ENCODE measurements around the gene TCF7L1. TPM values are rescaled to one million over a fixed set of nuclear protein-coding genes. Genes with fewer than 3 reads are reported as not detected.
"Not testable (repeated sequence)": the region's sequence is repeated elsewhere in the genome, so short reads cannot be mapped to it uniquely, and the experiment has no call there.

TCF7L1 gene
- total RNA-seq, 4 donors from 2014 or later = 0.75 to 2.9 (median 1.1) TPM

DNA sequence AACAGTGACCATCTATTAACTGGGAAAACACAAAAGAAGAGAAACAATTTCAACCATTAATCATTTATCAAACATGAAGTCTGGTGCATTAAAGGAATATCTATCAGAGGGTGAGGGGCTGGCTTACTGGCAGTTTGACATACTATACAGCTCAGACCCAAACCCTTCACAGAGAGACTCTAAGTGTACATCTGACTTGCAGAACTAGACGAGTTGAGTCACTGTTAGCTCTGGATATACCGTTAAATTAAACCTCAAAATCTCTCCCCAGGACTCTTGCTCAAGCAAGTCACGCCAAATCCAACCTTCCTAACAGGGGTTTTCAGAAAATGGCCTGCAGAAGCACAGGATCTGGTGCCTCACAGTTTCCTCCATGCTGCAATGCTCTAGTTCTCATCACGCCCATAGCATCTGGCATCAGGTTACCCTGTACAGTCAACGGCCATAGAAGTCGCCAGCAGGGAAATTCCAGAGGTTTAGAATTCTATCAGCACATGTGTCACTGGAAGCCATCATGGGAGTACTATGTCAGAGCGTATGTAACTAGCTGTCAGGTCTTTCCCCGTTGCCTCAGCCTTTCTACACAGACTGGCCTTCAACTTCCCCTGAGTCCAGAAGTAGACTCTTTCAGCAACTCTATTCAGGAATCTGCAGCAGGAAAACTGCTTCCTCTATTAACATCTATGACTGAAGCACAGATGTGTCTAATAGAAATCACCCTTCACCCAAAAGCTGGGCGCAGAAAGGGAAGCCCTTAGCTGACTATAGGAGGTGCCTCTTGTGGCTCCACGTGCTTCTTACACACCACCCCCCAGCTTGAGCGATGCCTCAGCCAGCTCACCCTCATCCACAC lies 185.3 kb downstream of the TCF7L1 start:
- in situ Hi-C loops (cut with MboI; ENCODE audit: low pct_ligation_motif_present in 1 of 4, low pct_unique_long_range_greater_than_20kb in 1 of 4, low sequenced_read_pairs in 3 of 4) = no loop called here
- peaks cover 0 to 55% (median 24%) of the 10 kb centered on the region in 4 donors for H3K36me3 ChIP-seq
- H3K4me1 ChIP-seq = peaks cover 0 to 37% (median 7%) of the 10 kb centered on the region in 4 donors
- DNase-seq = no peak
- TF ChIP-seq, protein P1, sequence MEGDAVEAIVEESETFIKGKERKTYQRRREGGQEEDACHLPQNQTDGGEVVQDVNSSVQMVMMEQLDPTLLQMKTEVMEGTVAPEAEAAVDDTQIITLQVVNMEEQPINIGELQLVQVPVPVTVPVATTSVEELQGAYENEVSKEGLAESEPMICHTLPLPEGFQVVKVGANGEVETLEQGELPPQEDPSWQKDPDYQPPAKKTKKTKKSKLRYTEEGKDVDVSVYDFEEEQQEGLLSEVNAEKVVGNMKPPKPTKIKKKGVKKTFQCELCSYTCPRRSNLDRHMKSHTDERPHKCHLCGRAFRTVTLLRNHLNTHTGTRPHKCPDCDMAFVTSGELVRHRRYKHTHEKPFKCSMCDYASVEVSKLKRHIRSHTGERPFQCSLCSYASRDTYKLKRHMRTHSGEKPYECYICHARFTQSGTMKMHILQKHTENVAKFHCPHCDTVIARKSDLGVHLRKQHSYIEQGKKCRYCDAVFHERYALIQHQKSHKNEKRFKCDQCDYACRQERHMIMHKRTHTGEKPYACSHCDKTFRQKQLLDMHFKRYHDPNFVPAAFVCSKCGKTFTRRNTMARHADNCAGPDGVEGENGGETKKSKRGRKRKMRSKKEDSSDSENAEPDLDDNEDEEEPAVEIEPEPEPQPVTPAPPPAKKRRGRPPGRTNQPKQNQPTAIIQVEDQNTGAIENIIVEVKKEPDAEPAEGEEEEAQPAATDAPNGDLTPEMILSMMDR (IDR thresholded peaks at IDR 0.05) = no peak
- TF ChIP-seq EP300 (IDR thresholded peaks at IDR 0.05; ENCODE audit: low read depth) = no peak
- no peak for TF ChIP-seq POLR2AphosphoS5 (IDR thresholded peaks at IDR 0.05)
- TF ChIP-seq POLR2A (IDR thresholded peaks at IDR 0.05) = no peak
- no peak overlapping the region for H3K27ac ChIP-seq
- 67 to 71% methylated on average over 6 to 11 of the region's 11 CpGs for WGBS, 2 donors (ENCODE audit: low coverage in 1 of 2)
- intact Hi-C loops (cut with DNase I; ENCODE audit: low total_unique reads) = no loop called here
- no peak overlapping the region for H3K4me3 ChIP-seq
- H3K27me3 ChIP-seq = no peaks in the 10 kb centered on the region
- H3K9me3 ChIP-seq = no peaks in the 10 kb centered on the region

DNA sequence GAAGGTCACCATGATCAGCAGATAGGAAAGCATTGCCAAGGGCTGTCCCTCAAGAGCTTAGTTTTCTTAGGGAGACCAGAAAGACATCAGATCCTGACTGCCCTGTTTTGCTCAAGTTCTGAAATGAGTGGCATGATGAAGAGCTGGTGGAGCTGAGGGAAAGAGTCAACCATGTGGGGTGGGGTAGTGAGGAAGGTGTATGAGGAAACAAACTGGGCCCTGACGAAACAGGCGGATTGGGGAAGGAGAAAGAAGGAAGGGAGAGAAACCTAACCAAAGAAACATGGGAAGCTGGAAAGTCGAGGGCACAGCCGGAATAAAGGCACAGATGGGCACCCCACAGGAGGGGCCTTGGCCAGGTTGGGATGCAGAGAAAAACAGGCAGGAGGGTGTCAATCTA lies 186.6 kb downstream of the TCF7L1 start:
- intact Hi-C loops (cut with DNase I; ENCODE audit: low total_unique reads) (no loop called here), in situ Hi-C loops (cut with MboI; ENCODE audit: low pct_ligation_motif_present in 1 of 4, low pct_unique_long_range_greater_than_20kb in 1 of 4, low sequenced_read_pairs in 3 of 4) (no loop called here)
- WGBS, 2 donors (ENCODE audit: low coverage in 1 of 2) = 88 to 93% methylated on average over 4 of the region's 4 CpGs
- Histone ChIP-seq H3K27me3 (no peaks in the 10 kb centered on the region), H3K4me3 (no peak overlapping the region), H3K27ac (no peak overlapping the region), H3K9me3 (no peaks in the 10 kb centered on the region), H3K36me3 (peaks cover 0 to 68% (median 28%) of the 10 kb centered on the region in 4 donors), H3K4me1 (peaks cover 8 to 51% (median 17%) of the 10 kb centered on the region in 4 donors)
- DNase-seq = no peak
- no peak for TF ChIP-seq POLR2A (IDR thresholded peaks at IDR 0.05)
- TF ChIP-seq, protein P1 (IDR thresholded peaks at IDR 0.05) = no peak
- TF ChIP-seq EP300 (IDR thresholded peaks at IDR 0.05; ENCODE audit: low read depth) = no peak
- TF ChIP-seq POLR2AphosphoS5 (IDR thresholded peaks at IDR 0.05) = no peak

DNA sequence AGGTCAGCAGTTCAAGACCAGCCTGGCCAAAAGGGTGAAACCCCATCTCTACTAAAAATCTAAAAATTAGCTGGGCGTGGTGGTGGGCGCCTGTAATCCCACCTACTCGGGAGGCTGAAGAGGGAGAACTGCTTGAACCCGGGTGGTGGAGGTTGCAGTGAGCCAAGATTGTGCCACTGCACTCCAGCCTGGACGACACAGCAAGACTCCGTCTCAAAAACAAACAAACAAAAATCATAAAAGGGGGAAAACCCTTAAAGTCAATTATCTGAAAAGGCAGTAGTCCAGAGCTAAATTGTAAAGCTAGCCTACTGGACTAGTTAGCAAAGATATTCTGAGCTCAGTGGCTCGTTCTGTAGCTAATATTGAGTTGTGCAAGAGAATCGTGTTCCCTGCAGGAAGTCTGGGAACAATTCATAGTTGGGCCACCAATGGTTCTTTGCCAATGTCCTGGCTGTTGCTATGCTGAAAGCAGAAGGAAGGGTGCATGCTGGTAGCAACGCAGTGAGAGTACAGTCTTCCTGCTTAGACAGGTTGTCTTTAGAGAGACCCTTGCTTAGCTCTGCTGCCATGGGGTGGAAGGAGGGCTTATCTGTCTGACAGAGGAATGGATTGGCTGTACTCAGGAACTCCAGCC lies 190.3 kb downstream of the TCF7L1 start:
- no peak for TF ChIP-seq EP300 (IDR thresholded peaks at IDR 0.05; ENCODE audit: low read depth)
- no peak for TF ChIP-seq POLR2AphosphoS5 (IDR thresholded peaks at IDR 0.05)
- peaks cover 21 to 74% (median 41%) of the 10 kb centered on the region in 4 donors for H3K4me1 ChIP-seq
- intact Hi-C loops (cut with DNase I; ENCODE audit: low total_unique reads) = no loop called here
- H3K9me3 ChIP-seq = no peaks in the 10 kb centered on the region
- in situ Hi-C loops (cut with MboI; ENCODE audit: low pct_ligation_motif_present in 1 of 4, low pct_unique_long_range_greater_than_20kb in 1 of 4, low sequenced_read_pairs in 3 of 4) = no loop called here
- no peak overlapping the region for H3K4me3 ChIP-seq
- no peak for DNase-seq
- peaks cover 0 to 56% (median 22%) of the 10 kb centered on the region in 4 donors for H3K36me3 ChIP-seq
- no peaks in the 10 kb centered on the region for H3K27me3 ChIP-seq
- H3K27ac ChIP-seq = no peak overlapping the region
- 74 to 100% methylated on average over 2 to 9 of the region's 9 CpGs for WGBS, 2 donors (ENCODE audit: low coverage in 1 of 2)

DNA sequence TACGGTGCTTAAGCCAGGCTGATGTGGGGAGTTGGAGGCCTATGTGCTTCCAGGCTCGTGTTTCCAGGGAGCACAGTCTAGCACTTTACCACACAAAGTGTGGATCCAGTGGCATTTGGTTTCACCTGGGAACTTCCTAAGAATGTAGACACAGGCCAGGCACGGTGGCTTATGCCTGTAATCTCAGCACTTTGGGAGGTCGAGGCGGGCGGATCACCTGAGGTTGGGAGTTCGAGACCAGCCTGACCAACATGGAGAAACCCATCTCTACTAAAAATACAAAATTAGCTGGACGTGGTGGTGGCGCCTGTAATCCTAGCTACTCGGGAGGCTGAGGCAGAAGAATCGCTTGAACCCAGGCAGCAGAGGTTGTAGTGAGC lies 190.8 kb downstream of the TCF7L1 start:
- H3K27ac ChIP-seq = peak overlapping the region in 3 of 4 donors; percentile 91 to 98 (median 96)
- in situ Hi-C loops (cut with MboI; ENCODE audit: low pct_ligation_motif_present in 1 of 4, low pct_unique_long_range_greater_than_20kb in 1 of 4, low sequenced_read_pairs in 3 of 4); H3K27me3 ChIP-seq; intact Hi-C loops (cut with DNase I; ENCODE audit: low total_unique reads); H3K9me3 ChIP-seq; H3K4me3 ChIP-seq; DNase-seq: not testable (repeated sequence)
- H3K36me3 ChIP-seq = peaks cover 0 to 56% (median 22%) of the 10 kb centered on the region in 4 donors
- whole genome bisulfite sequencing, 2 donors (ENCODE audit: low coverage in 1 of 2) = 89 to 90% methylated on average over 6 to 11 of the region's 11 CpGs
- H3K4me1 ChIP-seq = peaks cover 21 to 77% (median 41%) of the 10 kb centered on the region in 4 donors
